HG02938 (cell line): ENCODE measurements around the gene RASA4B.
A peak's percentile ranks its signal among the peaks of the same experiment; 100 is the strongest.
"Not testable (repeated sequence)": the region's sequence is repeated elsewhere in the genome, so short reads cannot be mapped to it uniquely, and the experiment has no call there.

Experiments used
- ATAC-seq: cut with Tn5 transposase; IDR thresholded peaks from one replicate; pipeline ENCODE4 v1.9.1; 2021; ENCODE audit warnings: mild to moderate bottlenecking, moderate library complexity; ENCODE audit not compliant: unreplicated experiment

The RASA4B gene

GRCh38 chr7:102517550-102518147 is at the start of gene RASA4B:
RASA4B (minus strand) TSS chr7:102517777; CDS start chr7:102517710, 67 bp downstream.
- ATAC-seq = peak; percentile 51

GRCh38 chr7:102550808-102551422 is 33.3 kb upstream of the RASA4B start, which contains the start of gene SPDYE2:
SPDYE2 (plus strand) TSS chr7:102551226; CDS start chr7:102553256, 2,030 bp downstream.
- not testable (repeated sequence) for ATAC-seq

GRCh38 chr7:102546353-102546752 is 28.8 kb upstream of the RASA4B start:
- peak; percentile 77 for ATAC-seq

GRCh38 chr7:102545288-102545687 is 27.7 kb upstream of the RASA4B start:
- not testable (repeated sequence) for ATAC-seq

- not testable (repeated sequence) for ATAC-seq
These were observed 26.8 kb upstream of the RASA4B start for GRCh38 chr7:102544372-102544771.

GRCh38 chr7:102543596-102543995 is 26.0 kb upstream of the RASA4B start, which contains the start of gene UPK3BL2:
UPK3BL2 (minus strand) TSS chr7:102543696; CDS start chr7:102543636, 60 bp downstream.
- not testable (repeated sequence) for ATAC-seq

GRCh38 chr7:102542771-102543170 is 25.2 kb upstream of the RASA4B start:
- ATAC-seq = not testable (repeated sequence)

GRCh38 chr7:102542083-102542482 is 24.5 kb upstream of the RASA4B start:
- not testable (repeated sequence) for ATAC-seq

GRCh38 chr7:102540604-102541003 is 23.0 kb upstream of the RASA4B start:
- not testable (repeated sequence) for ATAC-seq

- ATAC-seq = not testable (repeated sequence)
These were observed 17.6 kb upstream of the RASA4B start for GRCh38 chr7:102535062-102535615.

- ATAC-seq = not testable (repeated sequence)
These were observed 14.6 kb upstream of the RASA4B start for GRCh38 chr7:102532127-102532526.

- not testable (repeated sequence) for ATAC-seq
These were observed 14.0 kb upstream of the RASA4B start for GRCh38 chr7:102531583-102531982.

GRCh38 chr7:102527822-102528793 is 10.5 kb upstream of the RASA4B start:
- not testable (repeated sequence) for ATAC-seq

GRCh38 chr7:102527182-102527581 is 9.6 kb upstream of the RASA4B start:
- not testable (repeated sequence) for ATAC-seq

- ATAC-seq = not testable (repeated sequence)
These were observed 7.2 kb upstream of the RASA4B start for GRCh38 chr7:102524803-102525202.

- ATAC-seq = not testable (repeated sequence)
These were observed 3.2 kb upstream of the RASA4B start for GRCh38 chr7:102520797-102521196.

- ATAC-seq = not testable (repeated sequence)
These were observed 626 bp downstream of the RASA4B start for GRCh38 chr7:102516951-102517350.

- not testable (repeated sequence) for ATAC-seq
These were observed 1.7 kb downstream of the RASA4B start for GRCh38 chr7:102515889-102516288.

- peak; percentile 62 for ATAC-seq
These were observed 2.5 kb downstream of the RASA4B start for GRCh38 chr7:102514881-102515721.
